OCI-LY1 (cell line): ENCODE results near the gene GPX8.

Source experiments
- H2AFZ ChIP-seq: fragments of 200-600 bp; sonication (generic), shearing (Covaris generic); 2 replicates; pipeline ENCODE4 v1.6.0; 2014; ENCODE audit warnings: antibody characterized with exemption, mild to moderate bottlenecking, low read length
- H3F3A ChIP-seq: fragments of 200-600 bp; sonication (generic), shearing (Covaris generic); 2 replicates; pipeline ENCODE4 v1.6.0; 2014; ENCODE audit warnings: mild to moderate bottlenecking, antibody characterized with exemption, low read length, moderate library complexity; ENCODE audit not compliant: insufficient read depth
- H3K27ac ChIP-seq: fragments of 200-600 bp; sonication (generic); 2 replicates; pipeline ENCODE4 v1.5.1; 2014; ENCODE audit warnings: low read length, mixed run types, mild to moderate bottlenecking, low read depth; ENCODE audit not compliant: poor library complexity, severe bottlenecking
- H3K27me3 ChIP-seq: fragments of 200-600 bp; sonication (generic); 2 replicates; pipeline ENCODE4 v1.6.0; 2014; ENCODE audit warnings: antibody characterized with exemption, mild to moderate bottlenecking, low read length, moderate library complexity; ENCODE audit not compliant: insufficient read depth
- H3K36me3 ChIP-seq: fragments of 200-600 bp; sonication (generic); 2 replicates; pipeline ENCODE4 v1.6.1; 2014; ENCODE audit warnings: mild to moderate bottlenecking, antibody characterized with exemption, low read length, moderate library complexity, mixed read lengths; ENCODE audit not compliant: insufficient read depth
- H3K4me1 ChIP-seq: fragments of 200-600 bp; sonication (generic); 2 replicates; pipeline ENCODE4 v1.5.1; 2014; ENCODE audit warnings: mild to moderate bottlenecking, low read length, moderate library complexity; ENCODE audit not compliant: insufficient read depth, severe bottlenecking
- H3K4me2 ChIP-seq: fragments of 200-600 bp; sonication (generic), shearing (Covaris generic); 2 replicates; pipeline ENCODE4 v1.6.1; 2014; ENCODE audit warnings: low read length
- H3K4me3 ChIP-seq: fragments of 200-600 bp; sonication (generic); 2 replicates; pipeline ENCODE4 v1.5.1; 2014; ENCODE audit warnings: low read length, low read depth, mild to moderate bottlenecking, mixed read lengths; ENCODE audit not compliant: poor library complexity, severe bottlenecking
- H3K79me2 ChIP-seq: fragments of 200-600 bp; shearing (Covaris generic); 2 replicates; pipeline ENCODE4 v1.6.1; 2016; ENCODE audit warnings: mixed run types, low read length, mixed read lengths; ENCODE audit not compliant: insufficient read depth
- H3K9ac ChIP-seq: fragments of 200-600 bp; sonication (generic), shearing (Covaris generic); 2 replicates; pipeline ENCODE4 v1.6.1; 2014; ENCODE audit warnings: mild to moderate bottlenecking, low read length, mixed read lengths
- H3K9me2 ChIP-seq: fragments of 200-600 bp; sonication (generic), shearing (Covaris generic); 2 replicates; pipeline ENCODE4 v1.6.1; 2014; ENCODE audit warnings: low read depth, mild to moderate bottlenecking, low read length, mixed read lengths
- H3K9me3 ChIP-seq: fragments of 200-600 bp; shearing (Covaris generic); 2 replicates; pipeline ENCODE4 v1.6.1; 2014; ENCODE audit warnings: low read length, mixed read lengths
- H4K20me1 ChIP-seq: fragments of 200-600 bp; sonication (generic), shearing (Covaris generic); 2 replicates; pipeline ENCODE4 v1.6.0; 2016; ENCODE audit warnings: mild to moderate bottlenecking, low read length; ENCODE audit not compliant: insufficient read depth
- EZH2 ChIP-seq: fragments of 200-600 bp; sonication (generic), shearing (Covaris generic); IDR thresholded peaks from 2 replicates; pipeline ENCODE4 v1.8.0; 2017; ENCODE audit warnings: borderline replicate concordance, mixed run types, mild to moderate bottlenecking, antibody characterized with exemption, low read length, moderate library complexity, mixed read lengths
- TF ChIP-seq, protein P1 (sequence below): fragments of 200-600 bp; sonication (generic), shearing (Covaris generic); IDR thresholded peaks from 2 replicates; pipeline ENCODE4 v1.5.1; 2017; ENCODE audit warnings: mild to moderate bottlenecking, antibody characterized with exemption, low read length, moderate library complexity, mixed read lengths

GPX8 gene

DNA sequence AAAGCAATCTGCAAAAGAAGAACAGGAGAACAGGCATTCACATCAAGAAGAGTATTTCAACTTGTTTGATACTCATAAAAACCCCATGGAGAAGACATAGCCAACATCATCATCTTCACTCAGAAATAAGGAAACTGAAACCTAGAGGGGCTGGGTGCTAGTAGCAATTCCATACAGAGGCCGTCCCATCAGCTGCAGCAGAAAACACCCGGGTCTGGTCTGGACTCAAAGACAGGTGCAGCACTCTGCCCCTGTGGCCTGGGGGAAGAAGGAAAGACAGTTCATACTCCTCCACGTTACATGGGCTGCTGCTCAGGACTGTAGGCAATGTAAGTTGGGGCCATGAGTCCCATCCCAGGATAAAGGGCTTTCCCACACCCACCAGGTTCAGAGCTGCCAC lies 45.9 kb upstream of the GPX8 start:
- no peaks in the 10 kb centered on the region for H4K20me1 ChIP-seq
- H3K9me2 ChIP-seq, result no peaks in the 10 kb centered on the region
- 0 out of 2 replicates have a peak, but pooled peaks cover 2% of the 10 kb centered on the region for H3K9me3 ChIP-seq
- no peak overlapping the region for H3K9ac ChIP-seq
- H3K4me3 ChIP-seq, result no peak overlapping the region
- no peak overlapping the region for H3K27ac ChIP-seq
- H3K4me1 ChIP-seq, result no peaks in the 10 kb centered on the region
- no peaks in the 10 kb centered on the region for H3K27me3 ChIP-seq
- H3F3A ChIP-seq, result no peaks in the 10 kb centered on the region
- H3K4me2 ChIP-seq, result no peak overlapping the region
- H3K79me2 ChIP-seq, result no peaks in the 10 kb centered on the region
- H3K36me3 ChIP-seq, result no peaks in the 10 kb centered on the region
- H2AFZ ChIP-seq, result no peak overlapping the region
- TF ChIP-seq, protein P1, sequence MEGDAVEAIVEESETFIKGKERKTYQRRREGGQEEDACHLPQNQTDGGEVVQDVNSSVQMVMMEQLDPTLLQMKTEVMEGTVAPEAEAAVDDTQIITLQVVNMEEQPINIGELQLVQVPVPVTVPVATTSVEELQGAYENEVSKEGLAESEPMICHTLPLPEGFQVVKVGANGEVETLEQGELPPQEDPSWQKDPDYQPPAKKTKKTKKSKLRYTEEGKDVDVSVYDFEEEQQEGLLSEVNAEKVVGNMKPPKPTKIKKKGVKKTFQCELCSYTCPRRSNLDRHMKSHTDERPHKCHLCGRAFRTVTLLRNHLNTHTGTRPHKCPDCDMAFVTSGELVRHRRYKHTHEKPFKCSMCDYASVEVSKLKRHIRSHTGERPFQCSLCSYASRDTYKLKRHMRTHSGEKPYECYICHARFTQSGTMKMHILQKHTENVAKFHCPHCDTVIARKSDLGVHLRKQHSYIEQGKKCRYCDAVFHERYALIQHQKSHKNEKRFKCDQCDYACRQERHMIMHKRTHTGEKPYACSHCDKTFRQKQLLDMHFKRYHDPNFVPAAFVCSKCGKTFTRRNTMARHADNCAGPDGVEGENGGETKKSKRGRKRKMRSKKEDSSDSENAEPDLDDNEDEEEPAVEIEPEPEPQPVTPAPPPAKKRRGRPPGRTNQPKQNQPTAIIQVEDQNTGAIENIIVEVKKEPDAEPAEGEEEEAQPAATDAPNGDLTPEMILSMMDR, result no peak
- TF ChIP-seq EZH2, result no peak

DNA sequence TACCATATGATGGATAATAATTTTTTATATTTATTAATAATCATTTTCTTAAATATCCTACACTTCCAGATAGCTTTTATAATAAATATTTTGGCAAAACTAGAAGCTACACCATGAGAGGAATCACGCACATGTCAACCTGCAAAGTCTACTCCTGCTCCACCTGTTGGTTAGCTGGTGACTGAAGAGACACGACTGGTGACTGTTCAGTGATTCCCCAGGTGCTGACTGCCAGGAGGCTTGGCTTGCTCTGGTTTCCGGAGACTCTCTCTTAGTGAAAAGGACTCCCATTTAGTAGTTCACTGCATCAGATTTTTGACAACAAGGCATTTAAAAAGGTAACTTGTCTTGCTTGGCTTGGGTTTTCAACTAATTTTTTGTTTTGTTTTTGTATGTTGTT lies 36.6 kb upstream of the GPX8 start:
- Histone ChIP-seq H3K9ac (no peak overlapping the region), H3F3A (no peaks in the 10 kb centered on the region), H4K20me1 (no peaks in the 10 kb centered on the region), H3K4me2 (no peak overlapping the region), H3K27me3 (no peaks in the 10 kb centered on the region), H3K4me3 (no peak overlapping the region), H3K9me2 (no peaks in the 10 kb centered on the region), H3K79me2 (no peaks in the 10 kb centered on the region), H3K9me3 (no peaks in the 10 kb centered on the region), H3K4me1 (no peaks in the 10 kb centered on the region), H3K36me3 (no peaks in the 10 kb centered on the region), H2AFZ (no peak overlapping the region), H3K27ac (no peak overlapping the region)
- TF ChIP-seq EZH2, result no peak
- TF ChIP-seq, protein P1, result no peak

DNA sequence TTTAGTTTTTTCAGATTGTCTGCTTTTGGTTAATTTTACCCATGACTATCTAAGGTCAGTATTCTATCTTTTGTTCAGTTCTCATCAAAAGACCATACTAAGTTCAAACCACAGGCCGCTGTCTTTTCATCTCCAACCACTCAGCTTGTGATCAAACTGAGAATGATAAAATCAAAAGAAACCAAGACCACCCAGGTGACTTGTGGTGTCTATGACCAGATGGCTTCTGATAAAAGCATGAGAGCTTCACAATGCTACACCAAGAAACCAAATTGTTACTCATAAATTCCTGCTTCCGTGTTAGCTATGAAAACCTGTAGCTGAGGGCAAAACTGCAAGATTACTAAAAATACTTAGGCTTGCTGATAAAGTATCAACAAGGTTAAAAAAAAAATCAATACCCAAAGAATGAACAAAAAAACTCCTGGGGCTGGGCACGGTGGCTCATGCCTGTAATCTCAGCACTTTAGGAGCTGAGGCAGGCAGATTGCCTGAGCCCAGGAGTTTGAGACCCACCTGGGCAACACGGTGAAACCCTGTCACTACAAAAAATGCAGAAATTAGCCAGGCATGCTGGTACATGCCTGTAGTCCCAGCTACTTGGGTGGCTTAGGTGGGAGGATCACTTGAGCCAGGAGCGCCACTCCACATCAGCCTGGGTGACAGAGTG lies 25.8 kb upstream of the GPX8 start:
- H3K4me2 ChIP-seq, result no peak overlapping the region
- TF ChIP-seq, protein P1, result no peak
- TF ChIP-seq EZH2, result no peak
- no peak overlapping the region for H3K4me3 ChIP-seq

More for the DNA sequence above, 25.8 kb upstream of the GPX8 start:
- no peaks in the 10 kb centered on the region for H3K9me3 ChIP-seq
- no peaks in the 10 kb centered on the region for H3K27me3 ChIP-seq
- no peaks in the 10 kb centered on the region for H3K4me1 ChIP-seq
- no peak overlapping the region for H2AFZ ChIP-seq
- no peak overlapping the region for H3K27ac ChIP-seq
- no peaks in the 10 kb centered on the region for H3K79me2 ChIP-seq
- no peaks in the 10 kb centered on the region for H3F3A ChIP-seq
- H3K9me2 ChIP-seq, result no peaks in the 10 kb centered on the region
- H3K9ac ChIP-seq, result no peak overlapping the region
- H4K20me1 ChIP-seq, result no peaks in the 10 kb centered on the region
- H3K36me3 ChIP-seq, result no peaks in the 10 kb centered on the region
